Stimulated activated CD8-positive, alpha-beta memory T cell treated with anti-CD3 and anti-CD28 coated beads, Interleukin-4, amount 100 ng/mL, for 4 hours (primary cell): ENCODE measurements around the gene ELK4.

Source experiments
- DNase-seq, 2 donors: peaks; one replicate each; pipeline ENCODE4 v3.0.0-alpha.2; 2020; ENCODE audit warnings: low read depth in 2 of 2, low spot score in 1 of 2

Gene ELK4

GRCh38 chr1:205582046-205582445 lies 49.8 kb downstream of the ELK4 start:
- no peak for DNase-seq

- DNase-seq = no peak
These were observed 50.4 kb downstream of the ELK4 start for GRCh38 chr1:205581321-205581980.

GRCh38 chr1:205580923-205581180 lies 51.0 kb downstream of the ELK4 start:
- DNase-seq = no peak

- DNase-seq = no peak
These were observed 51.5 kb downstream of the ELK4 start for GRCh38 chr1:205580140-205580922.

- no peak for DNase-seq
These were observed 52.1 kb downstream of the ELK4 start for GRCh38 chr1:205579711-205580110.

- DNase-seq = no peak
These were observed 52.8 kb downstream of the ELK4 start for GRCh38 chr1:205578780-205579571.

GRCh38 chr1:205577874-205578658 lies 53.7 kb downstream of the ELK4 start:
- no peak for DNase-seq

GRCh38 chr1:205576805-205577761 lies 54.7 kb downstream of the ELK4 start:
- DNase-seq = no peak

GRCh38 chr1:205576011-205576410 lies 55.8 kb downstream of the ELK4 start:
- no peak for DNase-seq

- no peak for DNase-seq
These were observed 56.4 kb downstream of the ELK4 start for GRCh38 chr1:205575294-205575885.

- DNase-seq = no peak
These were observed 59.4 kb downstream of the ELK4 start for GRCh38 chr1:205572421-205572820.

GRCh38 chr1:205571747-205572146 lies 60.1 kb downstream of the ELK4 start:
- no peak for DNase-seq

- DNase-seq = no peak
These were observed 60.8 kb downstream of the ELK4 start for GRCh38 chr1:205570796-205571537.

- no peak for DNase-seq
These were observed 61.7 kb downstream of the ELK4 start for GRCh38 chr1:205570173-205570501.

GRCh38 chr1:205569411-205570172 lies 62.2 kb downstream of the ELK4 start:
- DNase-seq = no peak

- no peak for DNase-seq
These were observed 63.1 kb downstream of the ELK4 start for GRCh38 chr1:205568469-205569361.

GRCh38 chr1:205568135-205568468 lies 63.7 kb downstream of the ELK4 start:
- no peak for DNase-seq

- DNase-seq = no peak
These were observed 64.1 kb downstream of the ELK4 start for GRCh38 chr1:205567716-205568115.
